HCT116 (cell line): Measurements from ENCODE around the gene SMURF1.

ENCODE experiments used
- FOSL1 ChIP-seq: IDR thresholded peaks from 2 replicates; pipeline ENCODE4 v1.6.1; 2012; ENCODE audit warnings: low read depth
- JUND ChIP-seq: IDR thresholded peaks from 2 replicates; pipeline ENCODE4 v1.6.1; 2012
- POLR2AphosphoS5 ChIP-seq: IDR thresholded peaks from 2 replicates; pipeline ENCODE4 v1.6.1; 2011; ENCODE audit warnings: mild to moderate bottlenecking, low read depth, low read length, moderate library complexity
- RAD21 ChIP-seq: IDR thresholded peaks from 2 replicates; pipeline ENCODE4 v1.6.1; 2012; ENCODE audit warnings: low read depth, mild to moderate bottlenecking
- SRF ChIP-seq: IDR thresholded peaks from 2 replicates; pipeline ENCODE4 v1.6.1; 2012; ENCODE audit warnings: low read depth
- TF ChIP-seq, protein P1 (sequence below), 3 experiments: fragments of 200-600 bp in 1 of 3; sonication (generic) in 1 of 3; IDR thresholded peaks in 2 of 3; conservative IDR thresholded peaks in 1 of 3; 2 replicates each; pipeline ENCODE4 v1.5.1; 2012 to 2017; ENCODE audit warnings: low read depth in 2 of 3, low read length in 2 of 3, antibody characterized with exemption in 1 of 3, borderline replicate concordance in 1 of 3, control low read depth in 1 of 3, mild to moderate bottlenecking in 1 of 3, mixed read lengths in 1 of 3, mixed run types in 1 of 3, moderate library complexity in 1 of 3; ENCODE audit not compliant: insufficient read depth in 1 of 3

DNA sequence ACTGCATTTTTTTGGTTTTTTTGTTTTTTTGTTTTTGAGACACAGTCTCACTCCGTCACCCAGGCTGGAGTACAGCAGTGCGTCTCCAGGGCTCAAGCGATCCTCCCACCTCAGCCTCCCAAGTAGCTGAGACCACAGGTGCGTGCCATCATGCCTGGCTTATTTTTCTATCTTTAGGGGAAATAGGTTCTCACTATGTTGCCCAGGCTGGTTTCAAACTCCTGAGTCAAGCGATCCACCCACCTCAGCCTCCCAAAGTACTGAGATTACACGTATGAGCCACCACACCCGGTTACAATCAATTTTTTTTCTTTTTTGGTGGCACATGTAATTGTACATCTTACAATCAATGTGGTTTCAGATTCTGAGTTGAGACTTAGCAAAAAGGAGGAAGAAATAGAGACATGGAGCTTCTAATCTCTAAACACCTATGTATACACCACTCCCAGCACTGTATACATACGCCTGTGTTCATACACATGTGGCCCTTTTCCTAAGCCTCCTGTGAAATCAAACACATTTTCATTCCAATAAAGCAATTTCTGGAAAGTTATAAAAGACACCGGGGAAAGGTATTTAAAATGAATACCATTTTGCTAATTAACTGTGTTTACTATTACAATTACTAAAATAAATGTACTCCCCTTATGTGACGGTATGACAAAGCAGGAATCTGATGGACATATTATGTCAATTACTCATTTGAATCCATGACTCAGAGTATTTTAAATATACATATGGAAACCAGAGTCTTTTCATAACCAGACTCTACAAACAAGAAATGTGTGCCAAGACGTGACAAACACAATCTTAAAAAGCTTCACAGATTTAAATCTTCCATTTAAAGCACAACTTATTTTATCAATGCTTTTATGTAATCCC lies 40.9 kb downstream of the SMURF1 start:
- TF ChIP-seq JUND (0 out of 2 replicates have a peak, but pooled peaks have one; percentile 20), FOSL1 (no peak; the same call in 1 of the 2 replicates), SRF (no peak), POLR2AphosphoS5 (no peak), RAD21 (no peak)
- TF ChIP-seq, protein P1, sequence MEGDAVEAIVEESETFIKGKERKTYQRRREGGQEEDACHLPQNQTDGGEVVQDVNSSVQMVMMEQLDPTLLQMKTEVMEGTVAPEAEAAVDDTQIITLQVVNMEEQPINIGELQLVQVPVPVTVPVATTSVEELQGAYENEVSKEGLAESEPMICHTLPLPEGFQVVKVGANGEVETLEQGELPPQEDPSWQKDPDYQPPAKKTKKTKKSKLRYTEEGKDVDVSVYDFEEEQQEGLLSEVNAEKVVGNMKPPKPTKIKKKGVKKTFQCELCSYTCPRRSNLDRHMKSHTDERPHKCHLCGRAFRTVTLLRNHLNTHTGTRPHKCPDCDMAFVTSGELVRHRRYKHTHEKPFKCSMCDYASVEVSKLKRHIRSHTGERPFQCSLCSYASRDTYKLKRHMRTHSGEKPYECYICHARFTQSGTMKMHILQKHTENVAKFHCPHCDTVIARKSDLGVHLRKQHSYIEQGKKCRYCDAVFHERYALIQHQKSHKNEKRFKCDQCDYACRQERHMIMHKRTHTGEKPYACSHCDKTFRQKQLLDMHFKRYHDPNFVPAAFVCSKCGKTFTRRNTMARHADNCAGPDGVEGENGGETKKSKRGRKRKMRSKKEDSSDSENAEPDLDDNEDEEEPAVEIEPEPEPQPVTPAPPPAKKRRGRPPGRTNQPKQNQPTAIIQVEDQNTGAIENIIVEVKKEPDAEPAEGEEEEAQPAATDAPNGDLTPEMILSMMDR (IDR thresholded peaks at IDR 0.05 in 2 of 3, conservative IDR thresholded peaks at IDR 0.05 in 1 of 3; ENCODE audit: borderline replicate concordance in 1 of 3, insufficient read depth in 1 of 3, low read depth in 2 of 3, low read length in 2 of 3) = no peak
